ENCODE data around the gene ALDH7A1. TPM values are rescaled to one million over a fixed set of nuclear protein-coding genes. Genes with fewer than 3 reads are reported as not detected.

Gene ALDH7A1
- total RNA-seq, 1 donor from 2014 or later = 30.5 TPM

- no peaks in the 10 kb centered on the region for H3K27me3 ChIP-seq (ENCODE audit: low read depth)
- DNase-seq = no peak
- H3K4me1 ChIP-seq = peaks cover 37% of the 10 kb centered on the region
- peak overlapping the region; percentile 13 for H3K27ac ChIP-seq (replicated peaks)
- intact Hi-C loops (cut with micrococcal nuclease) = no loop called here
- TF ChIP-seq, protein P1, sequence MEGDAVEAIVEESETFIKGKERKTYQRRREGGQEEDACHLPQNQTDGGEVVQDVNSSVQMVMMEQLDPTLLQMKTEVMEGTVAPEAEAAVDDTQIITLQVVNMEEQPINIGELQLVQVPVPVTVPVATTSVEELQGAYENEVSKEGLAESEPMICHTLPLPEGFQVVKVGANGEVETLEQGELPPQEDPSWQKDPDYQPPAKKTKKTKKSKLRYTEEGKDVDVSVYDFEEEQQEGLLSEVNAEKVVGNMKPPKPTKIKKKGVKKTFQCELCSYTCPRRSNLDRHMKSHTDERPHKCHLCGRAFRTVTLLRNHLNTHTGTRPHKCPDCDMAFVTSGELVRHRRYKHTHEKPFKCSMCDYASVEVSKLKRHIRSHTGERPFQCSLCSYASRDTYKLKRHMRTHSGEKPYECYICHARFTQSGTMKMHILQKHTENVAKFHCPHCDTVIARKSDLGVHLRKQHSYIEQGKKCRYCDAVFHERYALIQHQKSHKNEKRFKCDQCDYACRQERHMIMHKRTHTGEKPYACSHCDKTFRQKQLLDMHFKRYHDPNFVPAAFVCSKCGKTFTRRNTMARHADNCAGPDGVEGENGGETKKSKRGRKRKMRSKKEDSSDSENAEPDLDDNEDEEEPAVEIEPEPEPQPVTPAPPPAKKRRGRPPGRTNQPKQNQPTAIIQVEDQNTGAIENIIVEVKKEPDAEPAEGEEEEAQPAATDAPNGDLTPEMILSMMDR (IDR thresholded peaks at IDR 0.05; ENCODE audit: borderline replicate concordance) = no peak
- no peak overlapping the region for H3K4me3 ChIP-seq
- H3K36me3 ChIP-seq = peaks cover 96% of the 10 kb centered on the region
- H3K9me3 ChIP-seq (replicated peaks) = no peaks in the 10 kb centered on the region
Observed at GRCh38 chr5:126483156-126483555, 111.9 kb downstream of the ALDH7A1 start.

DNA sequence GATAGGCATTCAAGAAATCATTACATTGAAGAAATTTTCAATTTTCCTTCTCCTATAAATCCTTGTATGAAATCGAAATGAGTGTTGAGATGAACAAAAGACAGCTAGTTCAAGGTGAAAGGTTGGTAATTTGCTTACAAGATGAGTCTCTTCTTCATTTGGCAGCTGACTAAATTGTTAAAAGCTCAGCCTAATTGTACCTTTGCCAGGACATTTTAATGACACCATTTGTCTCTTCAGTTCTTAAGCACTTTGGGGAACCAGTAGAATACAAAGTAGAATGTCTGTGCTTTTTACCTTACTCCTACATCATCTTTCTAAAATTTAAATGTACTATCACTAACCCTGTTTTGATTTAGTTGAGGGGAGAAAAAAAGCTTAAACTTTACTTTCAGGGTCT lies 112.4 kb downstream of the ALDH7A1 start:
- intact Hi-C loops (cut with micrococcal nuclease) = no loop called here
- Histone ChIP-seq H3K36me3 (peaks cover 94% of the 10 kb centered on the region), H3K4me3 (no peak overlapping the region), H3K9me3 (replicated peaks) (no peaks in the 10 kb centered on the region), H3K27me3 (ENCODE audit: low read depth) (no peaks in the 10 kb centered on the region), H3K4me1 (peaks cover 38% of the 10 kb centered on the region), H3K27ac (replicated peaks) (peak overlapping the region; percentile 13)
- no peak for DNase-seq
- TF ChIP-seq, protein P1 (IDR thresholded peaks at IDR 0.05; ENCODE audit: borderline replicate concordance) = no peak

DNA sequence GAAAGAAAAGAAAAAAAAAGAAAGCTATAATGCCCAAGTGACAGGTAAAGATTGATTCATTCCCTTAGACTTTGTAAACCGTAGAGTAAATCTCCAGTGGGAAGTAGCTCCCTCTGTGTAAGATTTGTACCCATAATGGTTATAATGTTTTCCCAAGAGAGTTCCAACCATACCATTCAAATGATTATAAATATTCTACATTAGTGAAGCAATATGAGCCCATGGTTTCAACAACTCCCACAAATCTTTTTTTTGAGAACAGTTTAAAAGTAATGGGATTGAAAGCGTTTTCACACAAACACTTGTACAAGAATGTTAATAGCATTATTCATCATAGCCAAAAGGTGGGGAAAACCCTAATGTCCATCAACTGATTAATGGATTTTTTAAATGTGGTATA lies 113.8 kb downstream of the ALDH7A1 start:
- H3K27ac ChIP-seq (replicated peaks) = no peak overlapping the region
- intact Hi-C loops (cut with micrococcal nuclease) = no loop called here
- no peaks in the 10 kb centered on the region for H3K27me3 ChIP-seq (ENCODE audit: low read depth)
- H3K36me3 ChIP-seq = peaks cover 84% of the 10 kb centered on the region
- no peak overlapping the region for H3K4me3 ChIP-seq
- H3K4me1 ChIP-seq = peaks cover 38% of the 10 kb centered on the region
- H3K9me3 ChIP-seq (replicated peaks) = no peaks in the 10 kb centered on the region
- no peak for DNase-seq
- TF ChIP-seq, protein P1 (IDR thresholded peaks at IDR 0.05; ENCODE audit: borderline replicate concordance) = no peak

Other genes starting within 250 kb of the ALDH7A1 start
- 24.6 TPM for gene GRAMD2B, start 171.8 kb downstream of the ALDH7A1 start, total RNA-seq
- gene PHAX, start 5.7 kb upstream of the ALDH7A1 start, total RNA-seq = 29.4 TPM
- 1.8 TPM for gene LMNB1, start 181.9 kb upstream of the ALDH7A1 start, total RNA-seq

Data from left ventricle myocardium inferior (tissue), 1 donor.